HG02642 (cell line): Measurements from ENCODE around the gene F10.

ENCODE experiments used
- ATAC-seq: cut with Tn5 transposase; IDR thresholded peaks from one replicate; pipeline ENCODE4 v1.9.1; 2021; ENCODE audit warnings: mild to moderate bottlenecking; ENCODE audit not compliant: unreplicated experiment, poor library complexity

Gene F10

GRCh38 chr13:113115363-113116205 lies 7.0 kb upstream of the F10 start:
- no peak for ATAC-seq

GRCh38 chr13:113116206-113116800 lies 6.3 kb upstream of the F10 start:
- no peak for ATAC-seq

- no peak for ATAC-seq
Measured at GRCh38 chr13:113116871-113117271, 5.7 kb upstream of the F10 start.

- no peak for ATAC-seq
Measured at GRCh38 chr13:113117335-113117872, 5.2 kb upstream of the F10 start.

- no peak for ATAC-seq
Measured at GRCh38 chr13:113117911-113118260, 4.7 kb upstream of the F10 start.

- no peak for ATAC-seq
Measured at GRCh38 chr13:113118261-113119021, 4.2 kb upstream of the F10 start.

GRCh38 chr13:113119166-113119821 lies 3.3 kb upstream of the F10 start:
- ATAC-seq: no peak

- ATAC-seq: no peak
Measured at GRCh38 chr13:113119822-113120189, 2.8 kb upstream of the F10 start.

- ATAC-seq: no peak
Measured at GRCh38 chr13:113120300-113121182, 2.1 kb upstream of the F10 start.

GRCh38 chr13:113121183-113121927 lies 1.2 kb upstream of the F10 start:
- ATAC-seq: no peak

- no peak for ATAC-seq
Measured at GRCh38 chr13:113121928-113122471, 599 bp upstream of the F10 start.

GRCh38 chr13:113123226-113124201 lies 915 bp downstream of the F10 start:
- ATAC-seq: no peak

- no peak for ATAC-seq
Measured at GRCh38 chr13:113124211-113124970, 1.8 kb downstream of the F10 start.

- ATAC-seq: no peak
Measured at GRCh38 chr13:113125506-113126264, 3.1 kb downstream of the F10 start.

- ATAC-seq: no peak
Measured at GRCh38 chr13:113126265-113127150, 3.9 kb downstream of the F10 start.
